ENCODE results near the gene RABGAP1. TPM values are rescaled to one million over a fixed set of nuclear protein-coding genes. Genes with fewer than 3 reads are reported as not detected.

Gene RABGAP1
- total and polyA plus RNA-seq, 4 donors: 3.8 to 25.7 (median 10.5) TPM

GRCh38 chr9:123069010-123069481 is 128.2 kb downstream of the RABGAP1 start (continued):
- TF ChIP-seq REST (IDR thresholded peaks at IDR 0.05) (no peak), SP1 (IDR thresholded peaks at IDR 0.05) (no peak), ATF3 (IDR thresholded peaks at IDR 0.05) (no peak), YY1 (IDR thresholded peaks at IDR 0.05) (no peak), EGR1 (IDR thresholded peaks at IDR 0.05; ENCODE audit: low read depth in 2 of 2) (no peak), HNF4A (conservative IDR thresholded peaks at IDR 0.05) (no peak), RXRA (IDR thresholded peaks at IDR 0.05) (no peak), TAF1 (conservative IDR thresholded peaks at IDR 0.05) (no peak)

DNA sequence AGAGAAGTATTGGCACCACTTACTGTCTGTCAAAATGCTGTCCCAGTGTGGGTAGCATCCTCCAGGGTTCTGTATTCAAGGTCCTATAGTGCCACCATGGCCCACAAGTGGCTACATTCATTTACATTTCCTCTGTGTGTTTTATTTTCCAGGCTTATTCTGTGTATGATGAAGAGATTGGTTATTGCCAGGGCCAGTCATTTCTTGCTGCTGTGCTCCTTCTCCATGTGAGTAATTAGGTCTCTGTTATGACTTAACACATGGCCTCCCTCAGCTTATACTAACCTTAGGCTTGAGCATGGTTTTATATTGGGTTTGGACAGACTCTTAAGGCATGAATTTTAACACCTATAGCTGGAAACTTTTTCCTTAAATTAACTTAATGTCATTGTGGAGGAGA is 129.4 kb downstream of the RABGAP1 start:
- peaks cover 1 to 41% (median 23%) of the 10 kb centered on the region in 4 donors for H3K36me3 ChIP-seq (ENCODE audit: control insufficient read depth in 4 of 4, insufficient read depth in 3 of 4, low read depth in 1 of 4, low read length in 3 of 4)
- peaks cover 0 to 2% (median 0%) of the 10 kb centered on the region in 4 donors for H3K4me1 ChIP-seq (ENCODE audit: control insufficient read depth in 4 of 4, insufficient read depth in 4 of 4, low read length in 3 of 4)
- no peak overlapping the region for H3K27ac ChIP-seq (ENCODE audit: low read depth in 1 of 2, low read length in 2 of 2)
- no peak for TF ChIP-seq RXRA (IDR thresholded peaks at IDR 0.05)
- TF ChIP-seq EGR1 (IDR thresholded peaks at IDR 0.05; ENCODE audit: low read depth in 2 of 2): no peak
- no peak for TF ChIP-seq HNF4A (conservative IDR thresholded peaks at IDR 0.05)
- TF ChIP-seq FOXA2 (IDR thresholded peaks at IDR 0.05): no peak
- TF ChIP-seq ATF3 (IDR thresholded peaks at IDR 0.05): no peak
- no peak for TF ChIP-seq CTCF (IDR thresholded peaks at IDR 0.05; ENCODE audit: low read depth, low read length, missing input control)
- TF ChIP-seq, protein P1, sequence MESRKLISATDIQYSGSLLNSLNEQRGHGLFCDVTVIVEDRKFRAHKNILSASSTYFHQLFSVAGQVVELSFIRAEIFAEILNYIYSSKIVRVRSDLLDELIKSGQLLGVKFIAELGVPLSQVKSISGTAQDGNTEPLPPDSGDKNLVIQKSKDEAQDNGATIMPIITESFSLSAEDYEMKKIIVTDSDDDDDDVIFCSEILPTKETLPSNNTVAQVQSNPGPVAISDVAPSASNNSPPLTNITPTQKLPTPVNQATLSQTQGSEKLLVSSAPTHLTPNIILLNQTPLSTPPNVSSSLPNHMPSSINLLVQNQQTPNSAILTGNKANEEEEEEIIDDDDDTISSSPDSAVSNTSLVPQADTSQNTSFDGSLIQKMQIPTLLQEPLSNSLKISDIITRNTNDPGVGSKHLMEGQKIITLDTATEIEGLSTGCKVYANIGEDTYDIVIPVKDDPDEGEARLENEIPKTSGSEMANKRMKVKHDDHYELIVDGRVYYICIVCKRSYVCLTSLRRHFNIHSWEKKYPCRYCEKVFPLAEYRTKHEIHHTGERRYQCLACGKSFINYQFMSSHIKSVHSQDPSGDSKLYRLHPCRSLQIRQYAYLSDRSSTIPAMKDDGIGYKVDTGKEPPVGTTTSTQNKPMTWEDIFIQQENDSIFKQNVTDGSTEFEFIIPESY (IDR thresholded peaks at IDR 0.05): no peak
- no peak for TF ChIP-seq GABPA (IDR thresholded peaks at IDR 0.05 in 1 of 2, conservative IDR thresholded peaks at IDR 0.05 in 1 of 2)
- no peak for TF ChIP-seq RAD21 (IDR thresholded peaks at IDR 0.05)
- TF ChIP-seq MAX (IDR thresholded peaks at IDR 0.05): no peak
- TF ChIP-seq JUND (IDR thresholded peaks at IDR 0.05): no peak
- TF ChIP-seq YY1 (IDR thresholded peaks at IDR 0.05): no peak
- TF ChIP-seq SP1 (IDR thresholded peaks at IDR 0.05): no peak
- no peaks in the 10 kb centered on the region for H3K27me3 ChIP-seq (ENCODE audit: control insufficient read depth in 4 of 4, insufficient read depth in 4 of 4, low read length in 3 of 4)
- no peak overlapping the region for H3K9ac ChIP-seq (ENCODE audit: low read depth in 1 of 2, low read length in 2 of 2)
- no peak for DNase-seq (ENCODE audit: low spot score)
- no peaks in the 10 kb centered on the region for H3K9me3 ChIP-seq (ENCODE audit: control insufficient read depth in 4 of 4, low read length in 3 of 4)
- no peak overlapping the region for H3K4me3 ChIP-seq (ENCODE audit: low read depth in 1 of 3, low read length in 3 of 3)
